OCI-LY1 (cell line): ENCODE results near the gene CAPN15.

Experiments
- H2AFZ ChIP-seq: fragments of 200-600 bp; sonication (generic), shearing (Covaris generic); 2 replicates; pipeline ENCODE4 v1.6.0; 2014; ENCODE audit warnings: antibody characterized with exemption, mild to moderate bottlenecking, low read length
- H3F3A ChIP-seq: fragments of 200-600 bp; sonication (generic), shearing (Covaris generic); 2 replicates; pipeline ENCODE4 v1.6.0; 2014; ENCODE audit warnings: mild to moderate bottlenecking, antibody characterized with exemption, low read length, moderate library complexity; ENCODE audit not compliant: insufficient read depth
- H3K27ac ChIP-seq: fragments of 200-600 bp; sonication (generic); 2 replicates; pipeline ENCODE4 v1.5.1; 2014; ENCODE audit warnings: low read length, mixed run types, mild to moderate bottlenecking, low read depth; ENCODE audit not compliant: poor library complexity, severe bottlenecking
- H3K27me3 ChIP-seq: fragments of 200-600 bp; sonication (generic); 2 replicates; pipeline ENCODE4 v1.6.0; 2014; ENCODE audit warnings: antibody characterized with exemption, mild to moderate bottlenecking, low read length, moderate library complexity; ENCODE audit not compliant: insufficient read depth
- H3K36me3 ChIP-seq: fragments of 200-600 bp; sonication (generic); 2 replicates; pipeline ENCODE4 v1.6.1; 2014; ENCODE audit warnings: mild to moderate bottlenecking, antibody characterized with exemption, low read length, moderate library complexity, mixed read lengths; ENCODE audit not compliant: insufficient read depth
- H3K4me1 ChIP-seq: fragments of 200-600 bp; sonication (generic); 2 replicates; pipeline ENCODE4 v1.5.1; 2014; ENCODE audit warnings: mild to moderate bottlenecking, low read length, moderate library complexity; ENCODE audit not compliant: insufficient read depth, severe bottlenecking
- H3K4me2 ChIP-seq: fragments of 200-600 bp; sonication (generic), shearing (Covaris generic); 2 replicates; pipeline ENCODE4 v1.6.1; 2014; ENCODE audit warnings: low read length
- H3K4me3 ChIP-seq: fragments of 200-600 bp; sonication (generic); 2 replicates; pipeline ENCODE4 v1.5.1; 2014; ENCODE audit warnings: low read length, low read depth, mild to moderate bottlenecking, mixed read lengths; ENCODE audit not compliant: poor library complexity, severe bottlenecking
- H3K79me2 ChIP-seq: fragments of 200-600 bp; shearing (Covaris generic); 2 replicates; pipeline ENCODE4 v1.6.1; 2016; ENCODE audit warnings: mixed run types, low read length, mixed read lengths; ENCODE audit not compliant: insufficient read depth
- H3K9ac ChIP-seq: fragments of 200-600 bp; sonication (generic), shearing (Covaris generic); 2 replicates; pipeline ENCODE4 v1.6.1; 2014; ENCODE audit warnings: mild to moderate bottlenecking, low read length, mixed read lengths
- H3K9me2 ChIP-seq: fragments of 200-600 bp; sonication (generic), shearing (Covaris generic); 2 replicates; pipeline ENCODE4 v1.6.1; 2014; ENCODE audit warnings: low read depth, mild to moderate bottlenecking, low read length, mixed read lengths
- H3K9me3 ChIP-seq: fragments of 200-600 bp; shearing (Covaris generic); 2 replicates; pipeline ENCODE4 v1.6.1; 2014; ENCODE audit warnings: low read length, mixed read lengths
- H4K20me1 ChIP-seq: fragments of 200-600 bp; sonication (generic), shearing (Covaris generic); 2 replicates; pipeline ENCODE4 v1.6.0; 2016; ENCODE audit warnings: mild to moderate bottlenecking, low read length; ENCODE audit not compliant: insufficient read depth
- CTCF ChIP-seq: fragments of 200-600 bp; sonication (generic), shearing (Covaris generic); IDR thresholded peaks from 2 replicates; pipeline ENCODE4 v1.5.1; 2017; ENCODE audit warnings: mild to moderate bottlenecking, antibody characterized with exemption, low read length, moderate library complexity, mixed read lengths
- EZH2 ChIP-seq: fragments of 200-600 bp; sonication (generic), shearing (Covaris generic); IDR thresholded peaks from 2 replicates; pipeline ENCODE4 v1.8.0; 2017; ENCODE audit warnings: borderline replicate concordance, mixed run types, mild to moderate bottlenecking, antibody characterized with exemption, low read length, moderate library complexity, mixed read lengths

Gene CAPN15

GRCh38 chr16:588639-588888 is 61.1 kb downstream of the CAPN15 start:
- Histone ChIP-seq H3K27ac (peak overlapping the region; percentile 81), H2AFZ (no peak overlapping the region), H3K79me2 (no peaks in the 10 kb centered on the region), H3K4me2 (peak overlapping the region; percentile 75), H3K9me3 (no peaks in the 10 kb centered on the region), H3K4me3 (peak overlapping the region; percentile 84), H4K20me1 (no peaks in the 10 kb centered on the region), H3K9ac (peak overlapping the region; percentile 89), H3K4me1 (peaks cover 37% of the 10 kb centered on the region), H3F3A (no peaks in the 10 kb centered on the region), H3K27me3 (no peaks in the 10 kb centered on the region), H3K9me2 (no peaks in the 10 kb centered on the region), H3K36me3 (no peaks in the 10 kb centered on the region)
- TF ChIP-seq CTCF (no peak), EZH2 (no peak)

GRCh38 chr16:588889-589657 is 61.6 kb downstream of the CAPN15 start:
- H3K27me3 ChIP-seq: no peaks in the 10 kb centered on the region
- H3K9me2 ChIP-seq: no peaks in the 10 kb centered on the region
- H4K20me1 ChIP-seq: no peaks in the 10 kb centered on the region
- no peaks in the 10 kb centered on the region for H3K9me3 ChIP-seq
- no peak overlapping the region for H2AFZ ChIP-seq
- no peaks in the 10 kb centered on the region for H3K79me2 ChIP-seq
- TF ChIP-seq CTCF (no peak), EZH2 (no peak)
- peak overlapping the region; percentile 81 for H3K27ac ChIP-seq
- H3K4me1 ChIP-seq: peaks cover 37% of the 10 kb centered on the region
- H3K4me2 ChIP-seq: peak overlapping the region; percentile 75
- H3K9ac ChIP-seq: peak overlapping the region; percentile 89
- no peaks in the 10 kb centered on the region for H3F3A ChIP-seq
- H3K4me3 ChIP-seq: peak overlapping the region; percentile 84
- H3K36me3 ChIP-seq: no peaks in the 10 kb centered on the region

- H3K4me1 ChIP-seq: peaks cover 37% of the 10 kb centered on the region
- peak within 1 kb of the TSS; percentile 81 for H3K27ac ChIP-seq
- peak within 1 kb of the TSS; percentile 89 for H3K9ac ChIP-seq
- H3K9me3 ChIP-seq: no peaks in the 10 kb centered on the region
- no peaks in the 10 kb centered on the region for H3K9me2 ChIP-seq
- no peaks in the 10 kb centered on the region for H3K36me3 ChIP-seq
- H3F3A ChIP-seq: no peaks in the 10 kb centered on the region
- peak within 1 kb of the TSS; percentile 97 for H3K4me2 ChIP-seq
- peak within 1 kb of the TSS; percentile 88 for H3K4me3 ChIP-seq
- no peaks in the 10 kb centered on the region for H4K20me1 ChIP-seq
- H2AFZ ChIP-seq: no peak within 1 kb of the TSS
- TF ChIP-seq CTCF (no peak), EZH2 (no peak)
- no peaks in the 10 kb centered on the region for H3K27me3 ChIP-seq
- H3K79me2 ChIP-seq: no peaks in the 10 kb centered on the region
These were observed 62.2 kb downstream of the CAPN15 start, which contains the start of gene RAB40C for GRCh38 chr16:589658-590187. Gene RAB40C (plus strand): TSS chr16:590066. CDS start chr16:590292, 226 bp downstream.
